OCI-LY3 (cell line): ENCODE results near the gene DOCK8.

Source experiments
- CTCF ChIP-seq: fragments of 200-600, 300-600 bp; sonication (generic); IDR thresholded peaks from 2 replicates; pipeline ENCODE4 v1.5.1; 2014; ENCODE audit warnings: antibody characterized with exemption, low read length, low read depth
- EZH2phosphoT487 ChIP-seq: fragments of 200-600 bp; shearing (Covaris generic); IDR thresholded peaks from 2 replicates; pipeline ENCODE4 v1.6.1; 2018; ENCODE audit warnings: antibody characterized with exemption, mixed run types, low read depth

- TF ChIP-seq CTCF (no peak), EZH2phosphoT487 (no peak)
Measured at GRCh38 chr9:421896-422295, 207.2 kb downstream of the DOCK8 start.
